Body of pancreas (tissue), 4 donors: Measurements from ENCODE around the gene TBC1D16. TPM values are rescaled to one million over a fixed set of nuclear protein-coding genes. Genes with fewer than 3 reads are reported as not detected.

Experiments
- ATAC-seq: fragments of 150-250 bp; one replicate; pipeline ENCODE4 v1.9.1; 2016
- DNase-seq, 4 donors: peaks; one replicate each; pipeline ENCODE4 v3.0.0-alpha.2; 2019
- H3K27ac ChIP-seq, 4 donors: fragments of 200-600 bp; sonication (generic); 1 replicate in 3 of 4; 2 replicates in 1 of 4; pipeline versions ENCODE4 v1.5.1 to v1.6.1; 2016 to 2019; ENCODE audit warnings: mild to moderate bottlenecking in 1 of 4, mixed read lengths in 1 of 4, moderate library complexity in 1 of 4
- H3K27me3 ChIP-seq, 2 donors: fragments of 200-600 bp; sonication (generic); one replicate each; pipeline ENCODE4 v1.6.0; 2016; ENCODE audit warnings: mild to moderate bottlenecking in 1 of 2
- H3K36me3 ChIP-seq, 2 donors: fragments of 200-600 bp; sonication (generic); replicated peaks in 1 of 2; 2 replicates each; pipeline ENCODE4 v1.5.1; 2016; ENCODE audit warnings: low read depth in 2 of 2; ENCODE audit not compliant: insufficient read depth in 1 of 2
- H3K4me1 ChIP-seq: fragments of 200-600 bp; sonication (generic); one replicate; pipeline ENCODE4 v1.6.0; 2016
- H3K4me3 ChIP-seq, 2 donors: fragments of 200-600 bp; sonication (generic); 1 replicate in 1 of 2; 2 replicates in 1 of 2; pipeline ENCODE4 v1.5.1; 2016 to 2019
- H3K9me3 ChIP-seq, 3 donors: fragments of 200-600 bp; sonication (generic); 1 replicate in 2 of 3; 2 replicates in 1 of 3; pipeline ENCODE4 v1.5.1; 2016
- CTCF ChIP-seq, 7 experiments: fragments of 450-650 bp in 4 of 7; fragments of 200-600 bp in 3 of 7; sonication (generic) in 3 of 7; IDR thresholded peaks; one replicate each; pipeline ENCODE4 v1.5.1; 2016 to 2019; ENCODE audit warnings: antibody characterized with exemption in 7 of 7
- POLR2A ChIP-seq, 3 donors: fragments of 450-650 bp; IDR thresholded peaks; one replicate each; pipeline ENCODE4 v1.6.1; 2016; ENCODE audit warnings: antibody characterized with exemption in 3 of 3, mild to moderate bottlenecking in 2 of 3
- WGBS, 2 donors: methylation state at CpG; one replicate each; pipeline ENCODE4 v1.1.5; 2017; 5-methylcytosine and 5-hydroxymethylcytosine counted together
- intact Hi-C: fragments of 100-400 bp; cut with DNase I; formaldehyde crosslinking; loops from one replicate; pipeline ENCODE4 v1.15.1; 2023
- total RNA-seq, 2 donors: library from RNA; depleted of rRNA; stranded (reverse); fragments of >200 nt; gene quantifications; one replicate each; pipeline ENCODE4 v1.1.0, GENCODE V29; 2016

The TBC1D16 gene
- total RNA-seq, 2 donors from 2014 or later = 21.0 to 37.2 TPM

GRCh38 chr17:79912552-79913330 lies 122.9 kb downstream of the TBC1D16 start:
- Histone ChIP-seq H3K9me3 (no peaks in the 10 kb centered on the region), H3K27ac (no peak overlapping the region), H3K36me3 (no peaks in the 10 kb centered on the region), H3K4me1 (peaks cover 16% of the 10 kb centered on the region), H3K4me3 (no peak overlapping the region), H3K27me3 (no peaks in the 10 kb centered on the region)
- ATAC-seq (no peak), DNase-seq (no peak)
- intact Hi-C loops = no loop called here
- no peak for TF ChIP-seq POLR2A (IDR thresholded peaks at IDR 0.05)
- no peak for TF ChIP-seq CTCF (IDR thresholded peaks at IDR 0.05)
- 71 to 80% methylated on average over 9 to 14 of the region's 14 CpGs for WGBS, 2 donors

- no peaks in the 10 kb centered on the region for H3K9me3 ChIP-seq
- intact Hi-C loops = no loop called here
- H3K27me3 ChIP-seq = no peaks in the 10 kb centered on the region
- DNase-seq (no peak), ATAC-seq (no peak)
- WGBS, 2 donors = 81 to 88% methylated on average over 19 to 20 of the region's 20 CpGs
- peaks cover 16% of the 10 kb centered on the region for H3K4me1 ChIP-seq
- H3K4me3 ChIP-seq = no peak overlapping the region
- no peak overlapping the region for H3K27ac ChIP-seq
- H3K36me3 ChIP-seq = no peaks in the 10 kb centered on the region
- no peak for TF ChIP-seq POLR2A (IDR thresholded peaks at IDR 0.05)
- no peak for TF ChIP-seq CTCF (IDR thresholded peaks at IDR 0.05)
These were observed 124.0 kb downstream of the TBC1D16 start for GRCh38 chr17:79911430-79912399.

GRCh38 chr17:79910985-79911361 lies 124.7 kb downstream of the TBC1D16 start:
- ATAC-seq = no peak
- Histone ChIP-seq H3K27ac (no peak overlapping the region), H3K4me3 (no peak overlapping the region), H3K27me3 (no peaks in the 10 kb centered on the region), H3K36me3 (no peaks in the 10 kb centered on the region), H3K4me1 (peaks cover 15% of the 10 kb centered on the region), H3K9me3 (no peaks in the 10 kb centered on the region)
- no peak for DNase-seq
- intact Hi-C loops = no loop called here
- WGBS, 2 donors = 81 to 82% methylated on average over 13 to 14 of the region's 14 CpGs
- TF ChIP-seq CTCF (IDR thresholded peaks at IDR 0.05) (no peak), POLR2A (IDR thresholded peaks at IDR 0.05) (no peak)

GRCh38 chr17:79909121-79909520 lies 126.6 kb downstream of the TBC1D16 start:
- H3K27me3 ChIP-seq = no peaks in the 10 kb centered on the region
- ATAC-seq (no peak), DNase-seq (no peak)
- no peaks in the 10 kb centered on the region for H3K9me3 ChIP-seq
- no peak for TF ChIP-seq POLR2A (IDR thresholded peaks at IDR 0.05)
- 43 to 44% methylated on average over 4 of the region's 4 CpGs for WGBS, 2 donors
- H3K4me1 ChIP-seq = peaks cover 5% of the 10 kb centered on the region
- no peak overlapping the region for H3K4me3 ChIP-seq
- intact Hi-C loops = no loop called here
- no peak overlapping the region for H3K27ac ChIP-seq
- H3K36me3 ChIP-seq = no peaks in the 10 kb centered on the region

- 64 to 67% methylated on average over 16 of the region's 16 CpGs for WGBS, 2 donors
These were observed 127.8 kb downstream of the TBC1D16 start for GRCh38 chr17:79907850-79908249.

More at GRCh38 chr17:79907850-79908249, 127.8 kb downstream of the TBC1D16 start:
- H3K36me3 ChIP-seq = no peaks in the 10 kb centered on the region
- no peak overlapping the region for H3K4me3 ChIP-seq
- H3K27ac ChIP-seq = no peak overlapping the region
- intact Hi-C loops = no loop called here
- DNase-seq (no peak), ATAC-seq (no peak)
- no peaks in the 10 kb centered on the region for H3K9me3 ChIP-seq
- TF ChIP-seq POLR2A (IDR thresholded peaks at IDR 0.05) = no peak
- TF ChIP-seq CTCF (IDR thresholded peaks at IDR 0.05) = no peak
- peaks cover 5% of the 10 kb centered on the region for H3K4me1 ChIP-seq
- no peaks in the 10 kb centered on the region for H3K27me3 ChIP-seq
